HepG2 (cell line): ENCODE data around the gene PIMREG.

ENCODE experiments used
- CBFB ChIP-seq: sonication (generic); formaldehyde crosslinking; IDR thresholded peaks from 2 replicates; pipeline ENCODE4 v1.4.0; 2020; ENCODE audit warnings: missing genetic modification reagents
- CHD2 ChIP-seq: IDR thresholded peaks from 2 replicates; pipeline ENCODE4 v1.6.1; 2011; ENCODE audit warnings: low read depth, low read length, improper control_type of control experiment
- MED1 ChIP-seq: sonication (generic); formaldehyde crosslinking; IDR thresholded peaks from 2 replicates; pipeline ENCODE4 v1.4.0; 2020; ENCODE audit warnings: missing genetic modification reagents
- NR2F6 ChIP-seq, 2 experiments: IDR thresholded peaks; 2 replicates each; pipeline ENCODE4 v1.6.1; 2016; ENCODE audit warnings: antibody characterized with exemption in 1 of 2, mild to moderate bottlenecking in 1 of 2
- YY1 ChIP-seq: IDR thresholded peaks from 2 replicates; pipeline ENCODE4 v1.6.1; 2011; ENCODE audit warnings: low read length, low read depth, moderate library complexity, mild to moderate bottlenecking; ENCODE audit not compliant: insufficient read depth, insufficient replicate concordance
- TF ChIP-seq, protein P1 (sequence below): sonication (generic); formaldehyde crosslinking; IDR thresholded peaks from 2 replicates; pipeline ENCODE4 v1.5.0; 2020; ENCODE audit warnings: mild to moderate bottlenecking, missing genetic modification reagents, moderate library complexity

DNA sequence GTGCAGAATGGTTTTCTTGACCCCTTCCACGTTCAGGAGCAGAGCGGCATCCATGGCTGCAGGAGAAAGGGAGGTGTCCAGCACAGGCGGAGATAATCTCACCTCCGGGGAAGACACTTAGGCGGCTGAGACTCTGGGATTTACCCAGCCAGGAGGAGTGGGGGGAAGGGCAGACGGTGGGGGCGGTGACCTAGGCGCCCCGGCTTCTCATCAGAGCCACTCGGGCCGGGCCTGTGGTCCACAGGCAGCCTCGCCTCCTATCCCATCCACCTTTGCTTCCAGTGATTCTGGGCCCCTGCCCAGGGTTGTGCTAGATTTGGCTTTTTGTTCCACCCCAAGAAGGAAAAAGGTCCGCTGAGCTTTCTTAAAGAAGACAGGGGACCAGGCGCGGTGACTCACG, 9.2 kb upstream of the PIMREG start, which contains the start of gene AIPL1:
- TF ChIP-seq MED1 (CRISPR knock-in tag) (no peak), CHD2 (no peak), YY1 (no peak), CBFB (CRISPR knock-in tag) (no peak), NR2F6 (IDR thresholded peaks at IDR 0.05) (no peak), NR2F6 (CRISPR knock-in tag; IDR thresholded peaks at IDR 0.05) (no peak)
- TF ChIP-seq, protein P1, sequence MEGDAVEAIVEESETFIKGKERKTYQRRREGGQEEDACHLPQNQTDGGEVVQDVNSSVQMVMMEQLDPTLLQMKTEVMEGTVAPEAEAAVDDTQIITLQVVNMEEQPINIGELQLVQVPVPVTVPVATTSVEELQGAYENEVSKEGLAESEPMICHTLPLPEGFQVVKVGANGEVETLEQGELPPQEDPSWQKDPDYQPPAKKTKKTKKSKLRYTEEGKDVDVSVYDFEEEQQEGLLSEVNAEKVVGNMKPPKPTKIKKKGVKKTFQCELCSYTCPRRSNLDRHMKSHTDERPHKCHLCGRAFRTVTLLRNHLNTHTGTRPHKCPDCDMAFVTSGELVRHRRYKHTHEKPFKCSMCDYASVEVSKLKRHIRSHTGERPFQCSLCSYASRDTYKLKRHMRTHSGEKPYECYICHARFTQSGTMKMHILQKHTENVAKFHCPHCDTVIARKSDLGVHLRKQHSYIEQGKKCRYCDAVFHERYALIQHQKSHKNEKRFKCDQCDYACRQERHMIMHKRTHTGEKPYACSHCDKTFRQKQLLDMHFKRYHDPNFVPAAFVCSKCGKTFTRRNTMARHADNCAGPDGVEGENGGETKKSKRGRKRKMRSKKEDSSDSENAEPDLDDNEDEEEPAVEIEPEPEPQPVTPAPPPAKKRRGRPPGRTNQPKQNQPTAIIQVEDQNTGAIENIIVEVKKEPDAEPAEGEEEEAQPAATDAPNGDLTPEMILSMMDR (CRISPR knock-in tag): no peak
